ENCODE data around the gene COPB1. TPM values are rescaled to one million over a fixed set of nuclear protein-coding genes. Genes with fewer than 3 reads are reported as not detected.

Gene COPB1
- total and polyA plus RNA-seq, 9 of the 15 experiments (the other 6 are each of a cell fraction or from before 2014, with no cell fraction given): 64.7 to 188 (median 91.6) TPM

DNA sequence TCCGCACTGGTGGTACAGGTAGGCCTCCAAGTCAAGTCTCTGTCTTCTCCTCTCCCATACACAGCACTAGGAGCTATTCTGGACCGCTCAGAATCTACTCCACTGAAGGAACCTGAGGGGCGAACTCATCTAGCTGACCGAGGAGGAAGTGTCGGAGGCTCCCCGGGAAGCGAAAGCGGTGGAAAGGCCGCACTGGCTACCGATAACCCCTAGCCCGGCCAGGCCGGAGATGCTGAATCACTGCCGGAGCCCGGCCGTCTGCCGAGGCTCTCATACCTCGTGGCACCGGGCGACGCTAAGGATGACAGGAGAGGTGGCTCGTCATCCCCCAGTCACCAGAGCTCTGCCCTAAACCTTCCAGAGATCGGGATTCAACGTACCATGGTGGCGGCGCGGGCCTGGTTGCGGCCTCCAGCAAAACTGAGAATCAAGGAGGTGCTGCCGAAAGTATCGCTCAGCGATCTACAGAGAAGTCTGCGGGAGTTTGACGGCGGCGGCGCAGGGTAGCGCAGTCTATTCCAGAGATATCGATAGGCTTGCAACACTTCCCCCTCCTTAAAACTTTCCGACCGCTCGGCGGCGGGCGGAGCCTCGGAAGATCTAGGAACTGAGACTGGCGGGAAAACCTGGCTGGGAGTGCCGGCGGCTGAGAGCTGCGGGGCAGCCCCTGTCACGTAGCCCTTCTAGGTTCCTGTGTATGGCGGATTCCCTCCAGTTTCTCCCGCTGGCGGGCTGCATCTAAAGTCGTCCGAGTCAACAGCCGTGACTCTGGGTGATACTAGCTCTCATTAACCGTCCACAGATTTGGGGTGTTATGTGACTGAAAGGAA lies 20.5 kb upstream of the COPB1 start, which contains the start of gene PSMA1 (continued):
- TF ChIP-seq CCNT2 (IDR thresholded peaks at IDR 0.05; ENCODE audit: borderline replicate concordance, extremely low read depth, insufficient read length, low read depth, low read length) (peak; percentile 47), HOXB6 (CRISPR knock-in tag; IDR thresholded peaks at IDR 0.05; ENCODE audit: borderline replicate concordance) (no peak), ZNF79 (CRISPR knock-in tag; IDR thresholded peaks at IDR 0.05; ENCODE audit: low read depth) (no peak), TAF1 (IDR thresholded peaks at IDR 0.05; ENCODE audit: control insufficient read depth, extremely low read depth, insufficient read depth, low read length, severe bottlenecking) (peak; percentile 85), ARHGAP35 (IDR thresholded peaks at IDR 0.05; ENCODE audit: partially characterized antibody) (no peak), UBTF (IDR thresholded peaks at IDR 0.05; ENCODE audit: borderline replicate concordance in 1 of 2, low read depth in 2 of 2, low read length in 2 of 2) (peak; percentile 97 to 99), ZNF253 (CRISPR knock-in tag; conservative IDR thresholded peaks at IDR 0.05) (no peak), ZNF311 (CRISPR knock-in tag; IDR thresholded peaks at IDR 0.05) (no peak), RFX5 (IDR thresholded peaks at IDR 0.05; ENCODE audit: low read depth, low read length) (no peak), NCOA2 (IDR thresholded peaks at IDR 0.05; ENCODE audit: partially characterized antibody in 2 of 2) (no peak), E2F3 (CRISPR knock-in tag; IDR thresholded peaks at IDR 0.05) (peak; percentile 87), KAT8 (IDR thresholded peaks at IDR 0.05; ENCODE audit: low read depth) (no peak), DDX20 (tag; IDR thresholded peaks at IDR 0.05; ENCODE audit: low read depth) (no peak), NEUROD1 (IDR thresholded peaks at IDR 0.05; ENCODE audit: borderline replicate concordance, low read depth, low read length, partially characterized antibody) (peak; percentile 94), ZNF354B (CRISPR knock-in tag; IDR thresholded peaks at IDR 0.05) (no peak), ASH1L (IDR thresholded peaks at IDR 0.05; ENCODE audit: borderline replicate concordance, low read depth, partially characterized antibody) (no peak), MXI1 (IDR thresholded peaks at IDR 0.05; ENCODE audit: low read depth, low read length) (no peak)
- TF ChIP-seq, protein P1, sequence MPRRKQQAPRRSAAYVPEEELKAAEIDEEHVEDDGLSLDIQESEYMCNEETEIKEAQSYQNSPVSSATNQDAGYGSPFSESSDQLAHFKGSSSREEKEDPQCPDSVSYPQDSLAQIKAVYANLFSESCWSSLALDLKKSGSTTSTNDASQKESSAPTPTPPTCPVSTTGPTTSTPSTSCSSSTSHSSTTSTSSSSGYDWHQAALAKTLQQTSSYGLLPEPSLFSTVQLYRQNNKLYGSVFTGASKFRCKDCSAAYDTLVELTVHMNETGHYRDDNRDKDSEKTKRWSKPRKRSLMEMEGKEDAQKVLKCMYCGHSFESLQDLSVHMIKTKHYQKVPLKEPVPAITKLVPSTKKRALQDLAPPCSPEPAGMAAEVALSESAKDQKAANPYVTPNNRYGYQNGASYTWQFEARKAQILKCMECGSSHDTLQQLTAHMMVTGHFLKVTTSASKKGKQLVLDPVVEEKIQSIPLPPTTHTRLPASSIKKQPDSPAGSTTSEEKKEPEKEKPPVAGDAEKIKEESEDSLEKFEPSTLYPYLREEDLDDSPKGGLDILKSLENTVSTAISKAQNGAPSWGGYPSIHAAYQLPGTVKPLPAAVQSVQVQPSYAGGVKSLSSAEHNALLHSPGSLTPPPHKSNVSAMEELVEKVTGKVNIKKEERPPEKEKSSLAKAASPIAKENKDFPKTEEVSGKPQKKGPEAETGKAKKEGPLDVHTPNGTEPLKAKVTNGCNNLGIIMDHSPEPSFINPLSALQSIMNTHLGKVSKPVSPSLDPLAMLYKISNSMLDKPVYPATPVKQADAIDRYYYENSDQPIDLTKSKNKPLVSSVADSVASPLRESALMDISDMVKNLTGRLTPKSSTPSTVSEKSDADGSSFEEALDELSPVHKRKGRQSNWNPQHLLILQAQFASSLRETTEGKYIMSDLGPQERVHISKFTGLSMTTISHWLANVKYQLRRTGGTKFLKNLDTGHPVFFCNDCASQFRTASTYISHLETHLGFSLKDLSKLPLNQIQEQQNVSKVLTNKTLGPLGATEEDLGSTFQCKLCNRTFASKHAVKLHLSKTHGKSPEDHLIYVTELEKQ (CRISPR knock-in tag; IDR thresholded peaks at IDR 0.05): no peak
- TF ChIP-seq, protein P2, sequence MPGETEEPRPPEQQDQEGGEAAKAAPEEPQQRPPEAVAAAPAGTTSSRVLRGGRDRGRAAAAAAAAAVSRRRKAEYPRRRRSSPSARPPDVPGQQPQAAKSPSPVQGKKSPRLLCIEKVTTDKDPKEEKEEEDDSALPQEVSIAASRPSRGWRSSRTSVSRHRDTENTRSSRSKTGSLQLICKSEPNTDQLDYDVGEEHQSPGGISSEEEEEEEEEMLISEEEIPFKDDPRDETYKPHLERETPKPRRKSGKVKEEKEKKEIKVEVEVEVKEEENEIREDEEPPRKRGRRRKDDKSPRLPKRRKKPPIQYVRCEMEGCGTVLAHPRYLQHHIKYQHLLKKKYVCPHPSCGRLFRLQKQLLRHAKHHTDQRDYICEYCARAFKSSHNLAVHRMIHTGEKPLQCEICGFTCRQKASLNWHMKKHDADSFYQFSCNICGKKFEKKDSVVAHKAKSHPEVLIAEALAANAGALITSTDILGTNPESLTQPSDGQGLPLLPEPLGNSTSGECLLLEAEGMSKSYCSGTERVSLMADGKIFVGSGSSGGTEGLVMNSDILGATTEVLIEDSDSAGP (CRISPR knock-in tag; IDR thresholded peaks at IDR 0.05): 0 out of 2 replicates have a peak, but pooled peaks have one; percentile 52

All from K562 (cell line).